Measurements from ENCODE around the gene SAXO2.

DNA sequence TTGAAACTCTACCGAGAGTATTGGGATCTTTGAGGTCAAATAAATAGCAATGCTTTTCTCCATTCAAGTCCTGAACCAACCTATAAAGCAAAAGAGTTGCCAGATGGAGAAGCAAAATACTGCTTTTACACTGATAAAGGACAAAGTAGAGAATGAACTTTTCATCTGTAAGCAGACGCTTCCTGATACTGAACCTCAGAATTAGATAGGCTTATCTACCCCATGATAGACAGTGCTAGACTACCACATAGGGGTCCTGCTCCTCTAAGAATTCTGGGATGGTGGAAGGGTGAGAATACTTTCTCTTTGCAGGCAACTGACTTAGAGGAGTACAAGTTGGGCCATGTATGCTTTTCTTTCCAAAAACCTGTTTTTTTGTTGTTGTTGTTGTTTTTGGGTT, 9.5 kb downstream of the SAXO2 start:
- TF ChIP-seq GATA3 (IDR thresholded peaks at IDR 0.05; ENCODE audit: low read depth, low read length): no peak
- TF ChIP-seq GATA2 (IDR thresholded peaks at IDR 0.05; ENCODE audit: low read depth, low read length): no peak

Measured in SH-SY5Y (cell line).